Measurements from ENCODE around the gene OR56B4.

OR56B4 gene

GRCh38 chr11:6152126-6152525 lies 44.6 kb downstream of the OR56B4 start:
- no peak for DNase-seq

DNA sequence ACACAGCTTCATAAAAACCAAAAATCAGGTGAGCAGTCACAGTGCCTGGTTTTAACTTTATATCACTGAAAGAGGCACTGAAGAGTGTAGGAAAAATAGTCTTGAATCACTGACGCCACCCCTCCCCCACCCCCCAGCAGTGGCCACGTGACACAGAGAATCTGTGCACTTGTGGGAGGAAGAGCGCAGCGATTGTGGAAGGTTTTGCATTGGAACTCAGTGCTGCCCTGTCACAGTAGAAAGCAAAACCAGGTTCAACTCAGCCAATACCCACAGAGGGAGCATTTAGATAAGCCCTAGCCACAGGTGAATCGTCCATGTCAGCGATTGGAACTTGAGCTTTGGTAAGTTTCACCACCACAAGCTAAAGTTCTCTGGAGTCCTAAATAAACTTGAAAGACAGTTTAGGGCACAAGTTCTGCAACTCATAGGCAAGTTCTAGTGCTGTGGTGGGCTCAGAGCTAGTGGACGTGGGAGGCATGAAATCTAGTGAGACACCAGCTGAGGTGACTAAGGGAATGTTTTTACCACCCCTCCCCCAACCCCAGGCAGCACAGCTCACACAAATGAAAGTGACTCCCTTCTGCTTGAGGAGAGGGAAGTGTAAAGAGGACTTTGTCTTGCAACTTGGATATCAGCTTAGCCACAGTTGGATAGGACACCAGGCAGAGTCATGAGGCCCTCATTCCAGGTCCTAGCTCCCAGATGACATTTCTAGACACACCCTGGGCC lies 49.3 kb downstream of the OR56B4 start:
- no peak for DNase-seq
